GM19438 (cell line): ENCODE data around the gene CRACR2A.

Experiments
- ATAC-seq: cut with Tn5 transposase; IDR thresholded peaks from one replicate; pipeline ENCODE4 v1.9.1; 2021; ENCODE audit warnings: low read depth; ENCODE audit not compliant: unreplicated experiment

The CRACR2A gene

DNA sequence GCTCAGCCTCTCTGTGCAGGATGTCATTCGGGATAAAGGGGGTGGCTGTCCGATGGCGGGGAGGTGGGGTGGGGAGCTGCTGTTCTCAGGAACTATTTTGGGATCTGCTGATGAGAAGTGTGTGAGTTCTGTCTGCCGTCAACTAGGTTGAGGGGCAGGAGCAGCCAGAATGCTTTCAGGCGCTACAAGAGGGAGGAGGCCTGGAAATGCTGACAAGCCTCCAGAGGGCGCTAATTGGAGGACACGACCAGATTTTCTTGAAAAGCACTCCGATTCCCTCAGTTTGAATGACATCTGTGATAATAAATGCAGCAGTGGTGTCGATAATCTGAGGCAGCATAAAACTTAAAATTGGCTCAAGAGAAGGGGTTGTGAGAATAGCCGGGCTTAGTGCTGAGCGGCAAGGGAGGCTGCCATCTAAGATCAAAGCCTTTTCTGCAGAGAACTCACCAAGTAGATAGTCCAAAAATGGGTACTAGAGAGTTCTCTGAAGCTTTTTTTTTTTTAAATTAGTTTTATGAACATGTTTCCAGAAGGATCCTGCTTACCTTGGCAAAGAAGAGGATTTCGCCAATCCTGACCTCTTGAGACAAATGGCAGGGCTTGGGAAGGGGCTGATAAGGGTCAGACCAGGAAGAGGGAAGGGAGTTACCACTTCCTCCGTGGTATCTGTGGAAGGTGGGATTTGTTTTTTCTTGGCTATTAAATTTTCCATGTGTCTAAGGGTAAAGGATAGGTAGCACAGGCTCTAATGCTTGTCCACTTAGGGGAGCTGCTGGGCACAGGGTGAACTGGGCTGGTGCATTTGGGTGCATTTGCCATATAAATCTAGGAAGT is 94.4 kb downstream of the CRACR2A start:
- no peak for ATAC-seq

DNA sequence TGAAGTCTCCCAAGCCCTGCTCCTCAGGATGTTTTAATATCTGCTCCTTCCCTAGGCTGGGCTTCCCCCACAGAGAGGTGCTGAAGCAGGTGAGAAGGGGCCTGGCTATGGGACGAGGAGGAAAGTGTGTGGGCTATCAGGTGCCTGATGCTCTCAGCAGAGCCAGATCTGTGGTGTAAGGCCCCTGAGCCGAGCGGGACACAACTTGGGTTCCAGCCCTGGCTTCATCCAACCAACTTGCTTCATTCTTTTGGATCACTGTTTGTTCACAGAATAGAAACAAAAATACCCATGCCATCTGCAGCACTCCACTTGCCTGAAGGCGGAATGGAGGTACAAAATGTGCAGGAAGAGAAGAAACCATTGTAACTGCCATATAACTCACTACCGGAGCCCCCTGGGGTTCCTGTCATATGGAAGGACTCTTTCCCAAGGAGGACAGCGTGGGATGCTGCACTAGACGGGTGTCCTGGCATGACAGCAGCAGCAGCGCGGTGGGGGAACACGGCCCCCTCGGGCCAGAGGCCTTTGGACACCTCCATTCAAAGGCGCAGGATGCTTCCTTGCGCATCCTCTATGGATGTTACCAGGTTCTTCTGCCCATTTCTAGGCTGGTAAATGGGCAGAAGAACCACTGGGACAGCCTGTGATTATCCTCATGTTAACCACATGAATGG is 95.8 kb downstream of the CRACR2A start:
- no peak for ATAC-seq

DNA sequence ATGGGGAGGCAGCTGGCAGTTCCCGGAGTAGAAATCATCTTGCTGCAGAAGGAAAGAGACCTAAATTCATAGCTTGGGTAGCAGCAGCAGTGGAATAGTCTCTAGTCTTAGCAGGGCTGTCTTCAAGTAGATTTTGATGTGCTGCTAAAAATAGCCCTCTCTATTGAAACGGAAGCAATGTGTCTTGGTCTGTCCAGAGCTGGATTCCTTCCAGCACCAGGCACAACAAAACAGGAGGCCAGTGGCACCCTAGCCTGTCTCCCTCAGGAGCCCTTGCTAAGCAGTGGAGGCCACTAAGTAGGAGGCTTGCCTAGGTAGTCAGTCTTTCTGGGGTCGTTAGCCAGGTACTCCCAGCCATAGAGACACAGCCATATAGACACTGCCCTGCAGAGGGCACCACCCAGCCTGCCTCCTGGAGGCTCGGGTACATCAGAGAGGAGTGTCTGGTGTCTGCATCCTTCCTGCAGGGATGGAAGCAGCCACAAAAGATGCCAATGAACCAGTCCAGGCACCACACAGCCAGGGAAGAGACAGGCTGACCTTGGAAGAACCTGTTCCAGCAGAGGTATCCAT is 97.5 kb downstream of the CRACR2A start:
- no peak for ATAC-seq

DNA sequence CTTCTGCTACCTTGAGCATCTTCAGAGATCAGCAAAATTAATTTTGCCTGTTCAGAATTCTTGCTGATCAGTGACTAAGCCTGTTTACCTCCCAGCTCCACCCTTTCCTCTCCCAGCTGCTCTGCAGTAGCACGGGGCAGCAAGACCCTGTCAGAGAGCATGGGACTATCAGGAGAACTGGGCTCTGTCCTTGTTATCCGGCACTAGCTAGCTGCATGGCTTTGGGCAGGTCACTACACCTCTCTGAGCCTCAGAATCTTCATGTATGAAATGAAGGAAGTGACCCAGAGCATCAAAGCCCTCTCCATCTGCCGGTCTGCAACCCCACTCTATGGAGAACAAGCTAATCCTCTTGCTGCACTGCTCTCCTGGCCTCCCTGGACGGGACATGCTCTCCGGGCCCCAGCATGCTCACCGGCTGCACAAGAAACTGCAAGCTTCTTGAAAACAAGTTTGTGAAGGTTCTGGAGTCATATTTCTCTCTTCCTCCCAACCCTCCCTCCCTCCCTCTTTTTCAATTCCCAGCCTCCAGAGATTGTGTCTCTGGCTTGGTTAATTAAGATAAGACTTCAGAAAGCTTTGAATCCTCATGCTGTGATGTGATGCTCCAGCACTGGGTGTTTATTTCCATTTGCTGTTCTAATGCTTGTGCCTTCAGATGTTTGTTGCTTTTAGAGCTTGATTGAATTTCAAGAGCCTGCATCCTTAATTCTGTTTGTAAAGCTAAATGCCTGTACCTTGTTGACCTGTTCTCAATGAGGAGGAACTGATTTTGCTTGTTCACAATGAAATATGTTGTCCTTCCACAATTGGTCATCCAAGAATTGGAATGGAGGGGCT is 101.1 kb downstream of the CRACR2A start:
- no peak for ATAC-seq

DNA sequence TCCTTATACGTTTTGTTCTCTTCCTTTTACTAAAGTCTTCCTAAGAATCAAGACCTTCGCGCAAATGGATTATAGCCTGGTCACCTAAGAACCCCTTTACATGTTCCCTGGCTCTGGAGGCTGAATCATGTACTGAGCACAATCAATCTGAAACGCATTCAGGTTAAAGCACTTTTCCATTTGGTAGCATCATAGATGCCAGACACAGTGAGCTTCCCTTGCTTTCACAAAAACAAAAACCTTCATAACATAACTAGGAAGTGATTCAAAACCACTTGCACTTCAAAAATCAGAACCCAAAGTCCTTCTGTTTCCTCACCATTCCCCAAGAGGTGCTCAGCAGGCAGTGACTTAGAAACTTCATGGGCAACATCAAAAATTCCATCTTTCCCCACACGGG is 105.4 kb downstream of the CRACR2A start:
- ATAC-seq: no peak

DNA sequence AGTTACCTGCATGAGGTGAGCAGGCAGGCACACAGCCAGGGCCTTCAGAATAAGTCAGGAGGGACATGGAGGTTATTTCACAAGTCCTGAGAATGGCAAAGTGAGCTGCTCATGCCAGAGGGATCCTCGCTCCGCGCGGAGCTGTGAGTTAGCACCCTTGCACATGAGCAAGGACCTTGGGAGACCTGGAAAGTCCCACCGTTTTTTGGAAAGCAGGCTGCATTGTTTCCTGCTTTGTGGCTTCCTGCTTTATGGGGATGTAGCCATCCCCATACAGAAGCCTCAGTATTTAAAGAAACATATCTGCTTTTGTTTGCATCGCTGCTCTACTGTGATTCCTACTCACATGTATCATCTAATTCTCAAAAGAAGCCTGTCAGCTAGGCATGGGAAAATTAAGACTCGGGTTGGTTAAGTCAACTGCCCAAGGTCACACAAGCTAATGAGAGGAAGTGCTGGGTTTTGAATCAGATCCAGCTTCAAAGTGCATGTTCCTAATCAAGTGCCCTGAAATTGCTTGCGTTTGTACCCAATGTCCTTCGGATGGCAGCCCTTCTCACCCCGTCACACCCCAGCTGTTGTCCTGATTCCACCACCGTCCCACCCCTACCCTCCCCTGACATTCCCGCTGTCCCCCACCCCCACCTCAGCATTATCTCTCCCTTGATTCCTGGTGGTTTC is 106.2 kb downstream of the CRACR2A start:
- ATAC-seq: no peak

DNA sequence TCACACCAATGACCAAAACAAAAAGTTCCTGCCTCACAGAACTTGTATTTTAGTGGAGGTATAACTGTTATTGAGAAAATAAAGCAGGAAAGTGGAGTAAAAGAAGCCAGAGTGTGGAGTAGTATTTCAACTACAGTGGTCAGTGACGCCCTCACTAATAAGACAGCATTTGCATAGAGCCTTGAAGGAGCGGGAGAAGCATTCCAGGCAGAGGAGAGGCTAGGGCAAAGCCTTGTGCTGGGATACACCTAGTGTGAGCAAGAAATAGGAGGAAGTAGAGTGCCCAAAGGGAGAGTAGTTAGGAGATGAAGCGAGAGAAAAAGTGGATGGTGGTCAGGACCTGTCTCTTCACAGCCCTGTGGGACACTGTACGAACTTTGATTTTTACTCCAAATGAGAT is 107.8 kb downstream of the CRACR2A start:
- no peak for ATAC-seq

DNA sequence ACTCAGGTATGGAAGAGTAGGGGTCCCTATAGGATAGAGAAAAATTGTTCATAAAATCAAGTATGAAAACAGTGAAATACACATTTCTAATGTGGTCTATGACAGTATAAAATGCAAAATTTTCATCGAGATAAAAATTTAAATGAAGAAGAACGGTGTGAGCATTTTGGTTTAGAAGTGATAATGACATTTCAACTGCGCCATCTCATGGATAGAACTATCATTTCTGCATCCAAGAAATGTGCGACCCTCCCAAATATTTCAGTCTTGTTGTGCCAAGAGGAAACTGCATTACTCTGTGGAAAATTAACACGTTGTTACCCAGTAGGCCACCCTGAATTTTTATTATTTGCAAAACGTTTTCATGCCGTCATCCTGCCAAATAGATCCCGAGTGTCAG is 108.8 kb downstream of the CRACR2A start:
- no peak for ATAC-seq

DNA sequence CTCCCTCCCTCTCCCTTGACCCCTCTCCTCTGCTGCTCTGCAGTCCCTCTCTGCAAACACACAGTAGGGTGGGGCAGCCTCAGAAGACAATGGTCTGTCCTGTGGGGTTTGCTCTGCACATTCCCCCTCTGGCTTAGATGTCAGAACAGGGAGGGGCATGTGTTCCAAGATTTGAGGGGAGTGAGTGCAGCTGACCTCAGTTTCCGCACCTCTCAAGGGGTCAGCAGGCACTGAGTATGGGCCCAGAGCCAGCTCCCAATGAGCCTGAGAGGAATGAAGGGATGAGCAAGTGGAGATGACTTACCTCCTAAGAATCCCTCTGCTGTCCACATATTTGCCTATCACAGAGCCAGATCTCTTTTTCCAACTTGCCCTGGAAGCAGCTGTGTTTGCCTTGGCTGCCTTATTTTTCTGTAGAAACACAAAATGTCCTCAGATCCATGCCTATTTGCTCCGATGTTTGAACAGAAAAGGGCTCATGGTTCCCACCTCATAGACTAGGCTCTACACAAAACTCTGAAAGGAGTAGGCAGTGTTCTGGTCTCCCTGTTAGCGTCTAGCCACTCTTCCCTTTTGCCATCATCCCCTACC is 111.4 kb downstream of the CRACR2A start:
- ATAC-seq: no peak

DNA sequence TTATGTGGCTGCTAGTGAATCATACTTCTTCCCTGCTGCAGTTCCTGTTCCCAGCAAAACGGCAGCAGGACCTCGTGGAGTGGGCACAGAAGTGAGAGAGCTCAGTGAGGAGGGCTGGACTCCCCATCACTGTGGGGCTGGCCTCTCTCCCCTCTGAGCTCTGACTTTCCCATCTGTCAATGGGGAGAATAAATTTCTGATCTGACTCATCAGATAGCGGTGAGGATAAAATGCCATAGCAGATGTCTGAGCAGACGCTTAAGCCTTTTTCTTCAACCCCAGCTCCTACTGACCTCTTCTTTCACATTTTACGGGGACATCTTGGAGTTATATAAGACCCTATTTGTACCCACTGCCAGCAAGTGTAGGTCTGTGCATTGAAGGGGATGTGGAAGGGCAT is 116.6 kb downstream of the CRACR2A start:
- no peak for ATAC-seq

DNA sequence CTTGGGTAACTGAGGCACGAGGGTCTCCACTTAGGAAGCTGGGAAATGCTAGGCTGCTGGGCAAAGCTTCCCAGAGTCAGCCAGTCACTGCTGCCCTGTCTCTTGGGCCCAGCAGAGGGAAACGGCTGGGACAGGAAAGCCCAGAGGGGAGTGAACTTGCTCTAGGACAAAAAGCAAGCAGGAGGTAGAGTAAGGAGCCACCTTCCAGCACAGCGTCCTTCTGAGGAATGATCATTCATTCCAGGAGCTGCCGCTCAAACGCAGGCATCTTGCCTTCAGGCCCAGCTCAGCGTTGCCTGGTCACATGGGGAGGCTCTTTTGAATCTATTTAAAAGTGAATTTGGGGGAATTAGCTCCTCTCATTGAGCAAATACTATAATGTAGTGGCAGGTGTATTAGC is 118.6 kb downstream of the CRACR2A start:
- no peak for ATAC-seq

DNA sequence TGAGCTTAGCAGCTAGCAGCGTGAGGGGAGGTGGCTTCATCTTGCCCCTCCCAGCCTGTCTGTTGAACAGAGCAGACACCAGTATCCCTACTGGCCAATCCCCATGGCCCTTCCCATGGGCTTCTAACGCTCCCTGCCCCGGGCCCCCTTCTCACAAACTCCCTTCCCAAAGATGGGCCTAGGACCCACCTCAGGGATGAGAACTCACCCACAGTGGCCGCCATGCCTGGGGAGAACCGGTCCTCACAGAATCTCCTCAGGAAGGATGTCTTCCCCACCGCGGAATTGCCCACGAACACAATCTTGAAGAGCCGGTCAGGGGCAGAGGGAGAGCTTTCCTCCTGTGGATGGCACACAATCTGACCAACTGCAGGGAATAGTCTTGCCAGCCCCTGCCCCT is 119.5 kb downstream of the CRACR2A start:
- ATAC-seq: no peak

DNA sequence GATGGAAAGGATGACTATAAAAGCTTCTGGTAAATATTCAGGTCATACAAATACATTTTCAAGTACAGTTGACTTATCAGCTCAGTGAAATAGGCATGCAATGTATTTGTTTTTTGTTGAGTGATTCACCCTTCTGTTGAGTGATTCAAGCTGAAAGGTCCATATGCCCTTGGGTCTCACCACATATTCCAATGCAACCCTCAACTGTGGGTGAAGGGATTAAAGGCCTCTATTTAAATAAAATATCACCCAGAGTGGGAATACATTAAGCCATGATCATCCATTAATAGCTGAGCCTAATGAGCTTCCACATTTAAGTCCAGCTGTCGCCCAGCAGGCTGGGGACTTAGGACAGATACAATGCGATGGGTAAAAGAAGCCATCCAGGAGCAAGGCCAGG is 120.2 kb downstream of the CRACR2A start:
- ATAC-seq: no peak

DNA sequence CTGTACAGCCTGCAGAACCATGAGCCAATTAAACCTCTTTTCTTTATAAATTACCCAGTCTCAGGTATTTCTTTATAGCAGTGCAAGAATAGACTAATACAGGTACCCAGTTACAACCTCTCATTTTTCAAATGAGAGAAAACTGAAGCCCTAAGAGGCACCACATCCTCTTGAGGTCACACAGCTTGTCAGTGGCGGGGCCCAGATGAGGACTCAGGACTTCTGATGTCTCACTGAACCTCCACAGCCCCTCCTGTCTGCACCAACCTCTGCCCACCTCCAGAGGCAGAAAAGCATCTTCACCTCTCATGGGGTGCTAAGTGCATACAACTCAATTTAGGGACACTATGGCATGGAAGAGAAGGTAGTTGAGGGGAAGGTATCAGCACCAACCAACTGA is 120.7 kb downstream of the CRACR2A start:
- no peak for ATAC-seq

DNA sequence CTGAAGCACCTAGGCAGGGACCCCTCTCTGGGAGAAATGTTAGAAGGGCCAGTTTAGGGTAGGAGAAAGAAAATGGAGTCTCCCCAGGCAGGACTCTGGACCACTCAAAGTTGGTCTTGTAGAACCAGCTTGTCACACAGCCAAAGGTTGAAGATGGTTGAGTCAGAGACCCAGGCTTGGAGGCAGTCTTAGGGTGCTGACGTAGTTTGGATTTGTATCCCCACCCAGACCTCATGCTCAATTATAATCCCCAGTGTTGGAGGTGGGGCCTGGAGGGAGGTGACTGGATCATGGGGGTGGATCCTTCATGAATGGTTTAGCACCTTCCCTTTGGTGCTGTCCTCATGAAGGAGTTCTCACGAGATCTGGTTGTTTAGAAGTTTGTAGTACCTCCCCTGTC is 121.2 kb downstream of the CRACR2A start:
- no peak for ATAC-seq

DNA sequence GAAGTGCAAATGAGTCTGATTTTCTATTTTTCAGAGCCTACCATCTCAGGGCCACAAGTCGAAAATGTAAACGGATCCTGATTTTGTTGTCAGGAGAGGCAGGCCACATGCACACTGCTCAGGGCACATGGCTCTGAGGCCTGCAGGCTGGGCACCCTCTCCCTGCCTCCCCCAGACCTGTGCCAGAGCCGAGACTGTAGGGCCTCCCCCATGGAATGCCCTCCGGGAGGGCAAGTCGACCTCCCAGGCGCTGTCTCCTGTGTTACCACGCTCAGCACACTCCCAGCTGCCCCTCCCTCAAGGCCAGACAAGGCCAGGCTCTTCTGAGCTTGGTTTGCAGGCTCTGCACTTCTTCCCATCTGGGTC is 121.7 kb downstream of the CRACR2A start:
- no peak for ATAC-seq

DNA sequence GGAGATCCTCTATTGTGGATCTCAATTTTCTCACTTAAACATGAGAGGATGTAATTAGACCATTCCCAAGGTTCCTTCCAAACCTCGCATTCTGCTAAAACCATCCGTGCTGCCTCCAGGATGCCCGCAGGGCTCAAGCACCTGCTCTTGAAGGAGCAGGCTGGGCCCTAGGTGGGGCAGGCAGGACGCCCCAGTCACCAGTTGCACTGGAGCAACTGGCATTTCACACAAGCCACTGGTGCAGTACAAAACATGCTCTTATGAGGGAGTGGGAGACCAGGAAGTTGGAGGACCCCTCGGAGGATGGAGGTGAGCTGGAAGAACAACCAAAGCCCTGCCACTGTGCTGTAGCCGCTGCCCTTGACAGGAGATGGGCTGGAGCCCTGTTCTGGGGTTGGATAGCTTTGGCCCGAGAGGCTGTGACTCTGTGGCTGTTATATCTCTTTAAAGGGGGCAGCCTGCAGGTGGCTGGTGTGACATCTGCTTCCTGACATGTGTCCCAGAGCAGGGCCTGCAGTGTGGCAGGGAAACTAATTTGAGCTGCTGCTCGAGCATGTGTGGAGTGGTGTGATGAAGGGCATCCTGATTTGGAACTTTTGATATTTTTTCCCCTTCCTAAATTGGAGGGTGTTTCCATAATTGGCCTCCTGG is 122.2 kb downstream of the CRACR2A start:
- ATAC-seq: no peak

DNA sequence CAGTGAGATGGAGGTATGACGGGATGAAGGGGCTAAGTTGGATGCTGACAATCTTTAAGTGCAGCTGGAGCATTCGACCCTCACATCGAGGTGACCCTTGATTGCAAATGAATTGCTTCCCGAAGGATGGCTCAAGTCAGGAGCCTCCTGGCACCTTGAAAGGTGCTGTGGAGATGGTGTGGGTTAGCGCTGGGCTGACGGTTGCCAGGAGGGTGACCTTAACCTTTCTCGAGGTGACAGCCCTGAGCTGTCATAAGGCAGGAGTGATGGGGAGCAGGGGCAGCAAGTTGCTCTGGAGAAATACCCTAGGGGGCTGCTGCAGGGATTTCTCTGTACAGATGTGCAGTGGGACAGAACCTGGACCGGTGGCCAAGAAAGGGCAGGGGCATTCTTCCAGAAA is 122.8 kb downstream of the CRACR2A start:
- ATAC-seq: no peak

DNA sequence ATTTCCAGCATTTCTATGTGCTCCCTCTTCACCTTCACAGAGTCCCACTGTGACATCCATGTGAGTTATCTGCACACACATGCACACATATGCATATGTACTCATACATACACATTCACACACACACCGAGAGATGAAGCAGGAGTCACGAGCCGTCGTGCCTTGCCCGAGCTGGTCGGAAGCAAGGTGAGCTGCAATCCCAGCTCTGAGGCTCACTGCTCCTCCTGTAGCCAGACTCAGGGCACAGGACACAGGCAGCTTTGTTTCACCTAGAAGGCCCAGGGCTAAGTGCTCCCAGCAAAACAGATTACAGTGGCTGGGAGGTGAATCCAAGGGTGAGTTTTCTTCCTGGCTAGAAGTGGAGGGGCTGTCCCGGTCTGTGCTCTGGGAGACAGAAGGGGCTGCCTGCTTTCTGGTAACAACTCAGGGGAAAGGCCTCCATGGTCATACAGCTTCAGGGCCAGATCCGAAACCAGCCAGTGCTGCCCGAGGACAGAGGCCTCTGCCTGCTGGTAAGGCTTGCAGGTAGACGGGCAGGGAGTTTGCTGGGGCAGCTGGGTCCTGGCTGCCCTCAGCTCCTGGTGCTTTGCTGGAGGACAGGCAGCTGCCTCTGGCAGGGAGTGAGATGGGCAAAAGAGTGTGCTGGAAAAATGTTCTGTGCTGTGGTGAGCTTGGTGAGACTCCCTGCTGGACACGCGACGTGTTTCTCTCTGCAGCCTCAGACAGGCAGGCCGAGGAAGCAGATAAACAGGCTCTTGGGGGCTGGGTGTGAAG is 123.7 kb downstream of the CRACR2A start:
- no peak for ATAC-seq
